GM18505 (cell line): ENCODE data around the gene UPF1.

ENCODE experiments used
- ATAC-seq: cut with Tn5 transposase; IDR thresholded peaks from one replicate; pipeline ENCODE4 v1.9.1; 2021; ENCODE audit not compliant: unreplicated experiment
- POLR2A ChIP-seq: IDR thresholded peaks from 4 replicates; pipeline ENCODE4 v1.6.1; 2011; ENCODE audit warnings: borderline replicate concordance; ENCODE audit not compliant: insufficient read depth, insufficient read length; ENCODE audit errors: extremely low read depth

Gene UPF1

DNA sequence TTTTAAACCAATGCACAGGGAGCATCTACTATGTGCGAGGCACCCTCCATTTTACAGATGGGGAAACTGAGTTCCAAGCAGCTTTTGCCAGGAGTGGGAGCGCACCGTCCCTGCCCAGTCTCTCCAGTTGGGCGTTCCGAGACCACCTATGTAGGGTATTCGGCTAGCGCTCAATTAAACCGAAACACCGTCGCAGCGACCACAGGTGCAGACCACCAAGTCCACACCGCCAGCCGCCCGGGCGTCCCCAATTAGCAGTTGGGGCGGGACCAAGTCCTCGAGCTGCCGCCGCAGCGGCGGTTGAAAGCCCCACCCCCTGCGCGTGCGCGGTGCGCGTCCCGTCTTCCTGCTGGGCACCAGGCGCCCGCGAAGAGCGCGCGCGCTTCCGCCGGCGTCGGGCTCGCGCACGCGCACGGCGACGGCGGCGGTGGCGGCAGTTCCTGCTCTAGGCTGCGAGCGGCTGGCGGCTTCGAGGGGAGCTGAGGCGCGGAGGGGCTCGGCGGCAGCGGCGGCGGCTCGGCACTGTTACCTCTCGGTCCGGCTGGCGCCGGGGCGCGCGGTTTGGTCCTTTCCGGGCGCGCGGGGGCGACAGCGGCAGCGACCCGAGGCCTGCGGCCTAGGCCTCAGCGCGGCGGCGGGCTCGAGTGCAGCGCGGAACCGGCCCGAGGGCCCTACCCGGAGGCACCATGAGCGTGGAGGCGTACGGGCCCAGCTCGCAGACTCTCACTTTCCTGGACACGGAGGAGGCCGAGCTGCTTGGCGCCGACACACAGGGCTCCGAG is at the start of gene UPF1:
TSS of gene UPF1 (plus strand) at position 436 of the 782 bp plus-strand sequence. CDS start at position 687, 251 bp downstream.
- peak; percentile 57 for ATAC-seq
- peak; percentile 95 for TF ChIP-seq POLR2A

DNA sequence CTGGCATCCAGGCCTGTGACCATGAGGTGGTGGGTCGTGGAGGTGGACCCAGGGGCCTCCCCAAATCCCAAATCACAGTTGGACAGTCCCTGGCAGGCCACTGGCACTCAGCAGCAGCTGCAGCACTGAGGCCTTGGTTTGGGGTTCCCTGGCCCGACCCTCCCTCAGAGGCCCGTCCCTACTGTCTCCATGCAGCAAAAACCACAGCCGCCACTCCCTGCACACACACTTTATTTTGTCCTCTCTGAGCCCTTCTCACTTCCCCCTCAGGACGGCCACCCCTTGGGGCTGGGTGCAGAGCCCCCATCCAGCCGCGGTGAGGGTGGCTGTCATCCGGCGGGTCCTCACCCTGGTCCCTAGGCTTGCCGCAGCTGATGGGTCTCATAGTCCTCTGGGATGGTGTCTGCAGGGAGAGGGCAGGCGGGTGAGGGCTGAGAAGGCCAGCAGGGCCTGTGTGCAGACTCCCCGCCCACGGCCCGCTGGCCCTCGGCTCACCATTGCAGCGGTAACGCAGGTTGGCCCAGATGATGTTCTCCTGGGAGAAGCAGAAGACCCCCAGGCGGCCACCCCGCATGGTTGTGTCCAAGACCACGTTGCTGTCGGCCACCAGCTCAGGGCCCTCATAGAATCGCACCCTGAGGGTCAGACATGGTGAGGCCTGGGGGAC is 49.1 kb upstream of the UPF1 start:
- ATAC-seq: no peak
- TF ChIP-seq POLR2A: no peak

- no peak for ATAC-seq
- no peak for TF ChIP-seq POLR2A
Measured at GRCh38 chr19:18783958-18784785, 47.6 kb upstream of the UPF1 start.

DNA sequence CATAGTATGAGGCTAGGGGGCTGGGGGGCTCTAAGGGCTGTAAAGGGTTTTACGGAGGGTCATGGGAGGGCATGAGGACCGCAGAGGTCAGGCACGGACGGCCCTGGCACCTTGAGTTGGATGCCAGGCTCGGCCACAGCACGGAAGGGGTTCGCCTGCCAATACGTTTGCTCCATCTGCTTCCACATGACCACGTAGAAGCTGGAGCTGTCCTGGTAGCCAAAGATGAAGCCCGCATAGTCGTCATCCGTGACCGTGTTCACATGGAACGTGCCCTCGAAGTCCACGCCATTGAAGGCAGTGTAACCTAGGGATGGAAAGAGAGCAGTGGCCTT is 47.0 kb upstream of the UPF1 start:
- TF ChIP-seq POLR2A: no peak
- ATAC-seq: no peak

DNA sequence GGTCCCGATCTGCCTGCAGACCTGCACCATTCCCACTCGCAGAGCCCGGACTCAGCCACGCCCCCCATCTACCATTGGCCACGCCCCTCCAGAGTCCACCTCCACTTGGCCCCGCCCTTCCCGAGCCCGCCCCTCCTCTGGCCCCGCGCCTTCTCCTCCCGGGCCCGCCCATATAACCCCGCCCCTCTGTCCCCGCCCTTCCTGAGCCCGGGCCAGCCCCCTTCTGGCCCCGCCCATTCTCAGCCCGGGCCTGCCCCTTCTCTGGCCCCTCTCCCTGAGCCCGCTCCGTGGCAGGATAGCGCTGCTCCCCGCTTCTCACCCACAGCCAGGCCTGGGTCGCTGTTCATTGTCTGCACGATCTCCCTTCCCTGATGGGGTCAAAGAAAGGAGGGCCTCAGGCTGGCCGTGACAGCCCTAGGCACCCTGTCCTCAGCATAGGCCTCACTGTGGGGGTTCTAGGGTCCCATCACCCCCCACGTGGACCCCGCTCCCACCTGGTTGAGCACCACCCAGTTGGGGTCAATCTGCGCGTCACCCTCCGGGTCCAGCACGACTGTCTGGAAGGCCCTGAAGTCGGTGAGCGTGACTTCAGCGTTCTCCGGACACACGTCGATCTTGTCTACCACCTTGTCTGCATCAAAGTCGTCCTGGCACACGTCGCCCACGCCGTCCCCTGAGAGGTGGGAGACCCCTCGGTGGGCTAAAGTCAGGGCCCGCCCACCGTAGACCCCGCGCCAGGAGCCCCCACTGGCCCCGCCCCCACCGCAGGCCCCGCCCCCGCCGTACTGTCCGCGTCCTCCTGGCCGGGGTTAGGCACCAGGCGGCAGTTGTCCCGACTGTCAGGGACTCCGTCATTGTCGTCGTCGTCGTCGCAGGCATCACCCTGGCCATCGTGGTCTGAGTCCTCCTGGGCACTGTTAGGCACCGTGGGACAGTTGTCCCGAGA is 46.3 kb upstream of the UPF1 start:
- no peak for ATAC-seq
- no peak for TF ChIP-seq POLR2A

DNA sequence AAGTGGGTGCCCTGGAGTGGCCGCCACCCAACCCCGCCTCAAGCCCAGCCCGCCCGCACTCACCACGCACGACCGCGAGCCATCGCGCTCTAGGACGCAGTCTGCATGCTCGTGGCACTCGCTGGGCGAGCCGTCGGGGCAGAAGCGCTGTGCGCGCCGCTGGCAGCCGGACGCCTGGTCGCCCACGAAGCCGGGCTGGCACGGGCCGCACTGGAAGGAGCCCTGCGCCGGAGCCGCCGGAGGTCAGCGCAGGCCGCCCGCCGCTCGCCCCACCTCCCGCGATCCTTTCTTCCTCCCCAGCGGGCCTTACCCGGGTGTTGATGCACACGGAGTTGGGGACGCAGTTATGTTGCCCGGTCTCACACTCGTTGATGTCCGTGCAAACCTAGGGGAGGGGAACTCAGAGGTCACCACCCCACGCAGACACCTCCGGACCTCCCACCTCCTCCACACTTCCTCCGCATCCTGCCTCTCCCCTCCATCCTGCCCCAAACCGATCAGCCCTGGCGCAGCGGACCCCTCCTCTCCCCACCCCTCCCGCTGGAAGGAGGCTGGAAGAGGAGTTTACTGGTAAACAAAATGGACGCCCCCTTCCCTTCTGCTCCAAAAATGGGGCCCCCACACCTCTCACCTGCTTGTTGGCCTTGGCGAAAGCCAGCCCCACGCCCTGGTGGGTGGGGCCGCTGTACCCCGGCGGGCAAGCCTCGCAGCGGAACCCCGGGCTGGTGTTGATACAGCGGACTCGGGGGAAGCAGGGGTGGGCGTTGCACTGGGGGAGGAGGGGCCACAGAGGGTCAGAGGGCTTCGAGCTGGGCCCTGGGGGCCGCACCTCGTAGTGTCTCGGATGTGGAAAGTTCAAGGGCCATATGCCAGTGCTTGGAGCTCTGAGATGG is 43.0 kb upstream of the UPF1 start:
- ATAC-seq: no peak
- TF ChIP-seq POLR2A: no peak

- no peak for TF ChIP-seq POLR2A
- ATAC-seq: no peak
Measured at GRCh38 chr19:18789422-18789869, 42.3 kb upstream of the UPF1 start.

DNA sequence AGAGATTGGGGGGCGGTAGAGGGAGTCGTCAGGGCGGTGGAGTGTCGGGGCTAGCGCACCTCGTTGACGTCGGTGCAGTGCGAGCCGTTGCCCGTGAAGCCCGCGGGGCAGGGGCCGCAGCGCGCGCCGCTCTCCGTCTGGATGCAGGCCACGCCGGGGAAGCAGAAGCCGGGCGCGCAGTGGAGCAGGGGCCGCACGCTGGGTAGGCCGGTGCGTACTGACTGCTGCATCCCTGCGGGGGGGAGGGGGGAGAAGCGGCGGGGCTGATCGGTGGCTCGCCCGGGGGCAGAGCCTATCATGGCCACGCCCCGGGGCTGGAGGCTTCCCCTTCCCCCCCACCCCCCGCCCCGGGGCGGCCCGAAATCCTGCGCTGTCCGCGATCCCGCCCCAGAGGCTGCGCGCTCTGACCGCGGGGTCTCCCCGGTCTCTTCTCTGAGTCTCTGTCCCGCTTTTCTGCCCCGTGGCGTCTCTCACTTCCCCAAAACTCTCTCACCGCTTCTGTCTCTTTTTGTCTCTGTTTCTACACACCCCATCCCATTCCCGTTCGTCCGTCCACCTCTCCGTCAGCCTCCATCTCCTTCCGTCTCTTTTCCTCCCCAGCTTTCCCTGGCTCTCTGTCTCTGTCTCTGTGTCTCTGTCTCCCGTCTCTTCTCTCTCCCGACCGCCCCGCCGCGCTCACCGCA is 41.7 kb upstream of the UPF1 start:
- TF ChIP-seq POLR2A: no peak
- no peak for ATAC-seq

- no peak for ATAC-seq
- no peak for TF ChIP-seq POLR2A
Measured at GRCh38 chr19:18790566-18791314, 41.0 kb upstream of the UPF1 start, which contains the start of gene COMP. TSS of gene COMP (minus strand) at chr19:18791305. CDS start at chr19:18791269, 36 bp downstream.

DNA sequence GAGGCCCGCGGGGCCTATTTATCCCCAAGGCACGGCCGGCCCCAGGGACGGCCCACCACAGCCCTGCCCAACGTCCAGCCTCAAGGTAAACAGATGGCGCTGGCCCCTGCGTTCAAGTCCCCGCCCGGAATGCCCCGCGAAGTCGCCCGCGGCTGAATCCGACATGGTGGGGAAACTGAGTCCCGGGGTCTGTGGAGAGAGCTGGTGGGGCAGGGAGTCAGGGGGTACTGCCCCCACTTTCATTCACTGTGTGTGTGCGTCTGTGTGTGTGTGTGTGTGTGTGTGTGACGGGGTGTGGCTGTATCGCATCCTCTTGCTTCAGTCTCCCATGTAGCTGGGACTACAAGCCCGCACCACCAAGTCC is 40.5 kb upstream of the UPF1 start:
- ATAC-seq: no peak
- TF ChIP-seq POLR2A: no peak
